Activated CD8-positive, alpha-beta memory T cell treated with anti-CD3 and anti-CD28 coated beads, Interleukin-2, amount 10 ng/mL, durations not matched to agents 7 days and 5 days (primary cell): ENCODE results near the gene TBC1D22A. TPM values are rescaled to one million over a fixed set of nuclear protein-coding genes. Genes with fewer than 3 reads are reported as not detected.

ENCODE experiments used
- ATAC-seq: fragments of 150-1000 bp; cut with Tn5 transposase; one replicate; pipeline ENCODE4 v1.10.0; 2021; ENCODE audit warnings: moderate library complexity
- CTCF ChIA-PET: fragments of 350-600 bp; sonication (Branson Sonifier 250); formaldehyde crosslinking; loops from one replicate; lab custom pipeline; 2021; ENCODE audit warnings: antibody characterized with exemption; lab: Charles Lee
- DNase-seq: peaks from one replicate; pipeline ENCODE4 v3.0.0-alpha.2; 2020
- H3K27ac Mint-ChIP-seq: one replicate; pipeline ENCODE4 v1.8.0; 2021; ENCODE audit warnings: mild to moderate bottlenecking, mixed read lengths
- H3K27me3 Mint-ChIP-seq: one replicate; pipeline ENCODE4 v1.8.0; 2021; ENCODE audit warnings: mixed read lengths
- H3K36me3 Mint-ChIP-seq: one replicate; pipeline ENCODE4 v1.8.0; 2021; ENCODE audit warnings: mild to moderate bottlenecking, mixed read lengths
- H3K4me1 Mint-ChIP-seq: one replicate; pipeline ENCODE4 v1.8.0; 2021; ENCODE audit warnings: mixed read lengths
- H3K4me3 Mint-ChIP-seq: one replicate; pipeline ENCODE4 v1.8.0; 2021; ENCODE audit warnings: mild to moderate bottlenecking, moderate library complexity, mixed read lengths
- H3K9me3 Mint-ChIP-seq: one replicate; pipeline ENCODE4 v1.8.0; 2022; ENCODE audit warnings: low read depth, mixed read lengths
- total RNA-seq, 2 experiments: library from RNA; stranded (reverse); gene quantifications; one replicate each; pipeline ENCODE4 v1.2.3, GENCODE V29; 2021

The TBC1D22A gene
- total RNA-seq, 2 experiments from 2014 or later, result 32.6 to 44.9 TPM

GRCh38 chr22:47018010-47018910 is 255.8 kb downstream of the TBC1D22A start:
- Mint-ChIP-seq H3K36me3 (peaks cover 17% of the 10 kb centered on the region), H3K4me1 (peaks cover under 1% of the 10 kb centered on the region), H3K27me3 (no peaks in the 10 kb centered on the region), H3K27ac (no peak overlapping the region), H3K4me3 (no peak overlapping the region), H3K9me3 (peaks cover 10% of the 10 kb centered on the region)
- CTCF ChIA-PET, result no interaction called here
- no peak for ATAC-seq
- DNase-seq, result no peak

GRCh38 chr22:47019012-47019790 is 256.8 kb downstream of the TBC1D22A start:
- Mint-ChIP-seq H3K27me3 (no peaks in the 10 kb centered on the region), H3K4me1 (no peaks in the 10 kb centered on the region), H3K9me3 (peaks cover 10% of the 10 kb centered on the region), H3K4me3 (no peak overlapping the region), H3K36me3 (peaks cover 17% of the 10 kb centered on the region), H3K27ac (no peak overlapping the region)
- no peak for DNase-seq
- CTCF ChIA-PET, result no interaction called here
- ATAC-seq, result no peak

GRCh38 chr22:47020166-47020565 is 257.7 kb downstream of the TBC1D22A start:
- H3K27ac Mint-ChIP-seq, result no peak overlapping the region
- H3K4me1 Mint-ChIP-seq, result no peaks in the 10 kb centered on the region
- H3K27me3 Mint-ChIP-seq, result no peaks in the 10 kb centered on the region
- no peak overlapping the region for H3K4me3 Mint-ChIP-seq
- DNase-seq (no peak), ATAC-seq (no peak)
- H3K9me3 Mint-ChIP-seq, result peaks cover 10% of the 10 kb centered on the region
- CTCF ChIA-PET, result no interaction called here
- H3K36me3 Mint-ChIP-seq, result peaks cover 17% of the 10 kb centered on the region

GRCh38 chr22:47021371-47022074 is 259.1 kb downstream of the TBC1D22A start:
- H3K4me1 Mint-ChIP-seq, result no peaks in the 10 kb centered on the region
- DNase-seq (no peak), ATAC-seq (no peak)
- CTCF ChIA-PET, result no interaction called here
- H3K27ac Mint-ChIP-seq, result no peak overlapping the region
- H3K4me3 Mint-ChIP-seq, result no peak overlapping the region
- H3K36me3 Mint-ChIP-seq, result peaks cover 17% of the 10 kb centered on the region
- H3K27me3 Mint-ChIP-seq, result no peaks in the 10 kb centered on the region
- peaks cover 10% of the 10 kb centered on the region for H3K9me3 Mint-ChIP-seq

- Mint-ChIP-seq H3K4me1 (no peaks in the 10 kb centered on the region), H3K4me3 (no peak overlapping the region), H3K36me3 (peaks cover 15% of the 10 kb centered on the region), H3K27ac (no peak overlapping the region), H3K27me3 (no peaks in the 10 kb centered on the region), H3K9me3 (peaks cover 8% of the 10 kb centered on the region)
- CTCF ChIA-PET, result no interaction called here
- ATAC-seq (no peak), DNase-seq (no peak)
These were observed 259.6 kb downstream of the TBC1D22A start for GRCh38 chr22:47022075-47022473.

- peaks cover 14% of the 10 kb centered on the region for H3K36me3 Mint-ChIP-seq
- ATAC-seq, result no peak
- H3K27ac Mint-ChIP-seq, result no peak overlapping the region
- H3K4me1 Mint-ChIP-seq, result no peaks in the 10 kb centered on the region
- no peak overlapping the region for H3K4me3 Mint-ChIP-seq
- CTCF ChIA-PET, result no interaction called here
- no peak for DNase-seq
- peaks cover 8% of the 10 kb centered on the region for H3K9me3 Mint-ChIP-seq
- H3K27me3 Mint-ChIP-seq, result no peaks in the 10 kb centered on the region
These were observed 260.0 kb downstream of the TBC1D22A start for GRCh38 chr22:47022475-47022874.

GRCh38 chr22:47023871-47024270 is 261.4 kb downstream of the TBC1D22A start:
- Mint-ChIP-seq H3K27ac (no peak overlapping the region), H3K9me3 (peaks cover 8% of the 10 kb centered on the region), H3K27me3 (no peaks in the 10 kb centered on the region), H3K4me3 (no peak overlapping the region), H3K36me3 (peaks cover 9% of the 10 kb centered on the region), H3K4me1 (no peaks in the 10 kb centered on the region)
- DNase-seq (no peak), ATAC-seq (no peak)
- CTCF ChIA-PET, result no interaction called here

GRCh38 chr22:47027766-47028165 is 265.3 kb downstream of the TBC1D22A start:
- H3K27ac Mint-ChIP-seq, result no peak overlapping the region
- CTCF ChIA-PET, result no interaction called here
- DNase-seq (no peak), ATAC-seq (no peak)
- no peak overlapping the region for H3K4me3 Mint-ChIP-seq
- no peaks in the 10 kb centered on the region for H3K9me3 Mint-ChIP-seq
- no peaks in the 10 kb centered on the region for H3K27me3 Mint-ChIP-seq
- H3K36me3 Mint-ChIP-seq, result no peaks in the 10 kb centered on the region
- H3K4me1 Mint-ChIP-seq, result no peaks in the 10 kb centered on the region

- H3K36me3 Mint-ChIP-seq, result no peaks in the 10 kb centered on the region
- no peaks in the 10 kb centered on the region for H3K27me3 Mint-ChIP-seq
- H3K4me3 Mint-ChIP-seq, result no peak overlapping the region
- H3K9me3 Mint-ChIP-seq, result no peaks in the 10 kb centered on the region
- no peaks in the 10 kb centered on the region for H3K4me1 Mint-ChIP-seq
- H3K27ac Mint-ChIP-seq, result no peak overlapping the region
- no peak for ATAC-seq
- DNase-seq, result no peak
- CTCF ChIA-PET, result no interaction called here
These were observed 267.0 kb downstream of the TBC1D22A start for GRCh38 chr22:47029244-47030074.

- no peak overlapping the region for H3K27ac Mint-ChIP-seq
- DNase-seq (no peak), ATAC-seq (no peak)
- CTCF ChIA-PET, result no interaction called here
- no peaks in the 10 kb centered on the region for H3K36me3 Mint-ChIP-seq
- no peak overlapping the region for H3K4me3 Mint-ChIP-seq
- H3K4me1 Mint-ChIP-seq, result no peaks in the 10 kb centered on the region
- no peaks in the 10 kb centered on the region for H3K27me3 Mint-ChIP-seq
- no peaks in the 10 kb centered on the region for H3K9me3 Mint-ChIP-seq
These were observed 267.8 kb downstream of the TBC1D22A start for GRCh38 chr22:47030143-47030661.

GRCh38 chr22:47030881-47031627 is 268.6 kb downstream of the TBC1D22A start:
- H3K27me3 Mint-ChIP-seq, result no peaks in the 10 kb centered on the region
- no peak overlapping the region for H3K27ac Mint-ChIP-seq
- no peaks in the 10 kb centered on the region for H3K36me3 Mint-ChIP-seq
- H3K4me1 Mint-ChIP-seq, result no peaks in the 10 kb centered on the region
- CTCF ChIA-PET, result interaction anchor here (0.5 kb wide), 1 partner anchor 983 kb away, joined by 3 read pairs; no protein-coding TSS in a partner anchor
- H3K4me3 Mint-ChIP-seq, result no peak overlapping the region
- ATAC-seq (no peak), DNase-seq (no peak)
- no peaks in the 10 kb centered on the region for H3K9me3 Mint-ChIP-seq

GRCh38 chr22:47031628-47031915 is 269.1 kb downstream of the TBC1D22A start:
- CTCF ChIA-PET, result interaction anchor here (0.5 kb wide), 1 partner anchor 983 kb away, joined by 3 read pairs; no protein-coding TSS in a partner anchor
- Mint-ChIP-seq H3K27ac (no peak overlapping the region), H3K27me3 (no peaks in the 10 kb centered on the region), H3K4me3 (no peak overlapping the region), H3K9me3 (no peaks in the 10 kb centered on the region), H3K4me1 (no peaks in the 10 kb centered on the region), H3K36me3 (no peaks in the 10 kb centered on the region)
- DNase-seq (no peak), ATAC-seq (no peak)
